Cardiac fibroblast (primary cell): ENCODE data around the gene SMARCC1.
"Not testable (repeated sequence)": the region's sequence is repeated elsewhere in the genome, so short reads cannot be mapped to it uniquely, and the experiment has no call there.

Experiments
- DNase-seq, 2 donors: peaks; one replicate each; pipeline versions ENCODE4 v3.0.0 to v3.0.0-alpha.2; 2010; ENCODE audit warnings: low read depth in 2 of 2
- H3K4me3 ChIP-seq, 2 donors: replicated peaks in 1 of 2; 1 replicate in 1 of 2; 2 replicates in 1 of 2; pipeline ENCODE4 v1.5.1; 2011; ENCODE audit warnings: low read depth in 2 of 2, low read length in 2 of 2, mild to moderate bottlenecking in 2 of 2, moderate library complexity in 1 of 2
- CTCF ChIP-seq: IDR thresholded peaks from one replicate; pipeline ENCODE4 v1.5.1; 2011; ENCODE audit warnings: low read depth, mild to moderate bottlenecking, low read length, inconsistent platforms

SMARCC1 gene

GRCh38 chr3:47781685-47782445 lies at the start of gene SMARCC1:
Gene SMARCC1, minus strand, starts transcription at chr3:47781893. Its CDS starts 96 bp downstream, at chr3:47781797.
- DNase-seq: peak; percentile 97 to 98
- H3K4me3 ChIP-seq: peak within 1 kb of the TSS; percentile 64 to 78
- TF ChIP-seq CTCF: no peak

GRCh38 chr3:47829482-47829881 lies 47.8 kb upstream of the SMARCC1 start:
- DNase-seq, H3K4me3 ChIP-seq: not testable (repeated sequence)

GRCh38 chr3:47825590-47825989 lies 43.9 kb upstream of the SMARCC1 start:
- TF ChIP-seq CTCF: no peak
- H3K4me3 ChIP-seq: peak overlapping the region; percentile 85 to 93
- DNase-seq: no peak

- DNase-seq: peak; percentile 80 to 91
- H3K4me3 ChIP-seq: peak overlapping the region; percentile 85 to 93
- TF ChIP-seq CTCF: peak; percentile 35
Observed at GRCh38 chr3:47824541-47825473, 43.1 kb upstream of the SMARCC1 start.

- no peak for TF ChIP-seq CTCF
- H3K4me3 ChIP-seq: no peak overlapping the region
- DNase-seq: no peak
Observed at GRCh38 chr3:47817609-47818008, 35.9 kb upstream of the SMARCC1 start.

- no peak for TF ChIP-seq CTCF
Observed at GRCh38 chr3:47813551-47814177, 32.0 kb upstream of the SMARCC1 start.

More at GRCh38 chr3:47813551-47814177, 32.0 kb upstream of the SMARCC1 start:
- no peak for DNase-seq
- no peak overlapping the region for H3K4me3 ChIP-seq
